Naive B cell (primary cell): Measurements from ENCODE around the gene VPS18. TPM values are rescaled to one million over a fixed set of nuclear protein-coding genes. Genes with fewer than 3 reads are reported as not detected.

Experiments
- ATAC-seq, 2 donors: fragments of 150-1000 bp; cut with Tn5 transposase; 2 replicates each; pipeline ENCODE4 v1.10.0; 2021; ENCODE audit warnings: low read depth in 2 of 2, mild to moderate bottlenecking in 2 of 2, moderate library complexity in 2 of 2
- DNase-seq: peaks from one replicate; pipeline ENCODE4 v3.0.0; 2022
- H3K27ac Mint-ChIP-seq, 6 donors: one replicate each; pipeline ENCODE4 v1.8.0; 2020 to 2022; ENCODE audit warnings: mild to moderate bottlenecking in 6 of 6, mixed read lengths in 6 of 6, moderate library complexity in 5 of 6, inconsistent platforms in 2 of 6
- H3K27me3 Mint-ChIP-seq, 3 donors: one replicate each; pipeline ENCODE4 v1.8.0; 2021 to 2022; ENCODE audit warnings: mixed read lengths in 3 of 3, mild to moderate bottlenecking in 1 of 3
- H3K36me3 Mint-ChIP-seq, 2 donors: one replicate each; pipeline ENCODE4 v1.8.0; 2020 to 2022; ENCODE audit warnings: mixed read lengths in 2 of 2, inconsistent platforms in 1 of 2, mild to moderate bottlenecking in 1 of 2
- H3K4me1 Mint-ChIP-seq, 3 donors: one replicate each; pipeline ENCODE4 v1.8.0; 2020 to 2022; ENCODE audit warnings: mixed read lengths in 3 of 3, inconsistent platforms in 1 of 3, mild to moderate bottlenecking in 1 of 3, moderate library complexity in 1 of 3
- H3K4me3 Mint-ChIP-seq, 8 donors: one replicate each; pipeline ENCODE4 v1.8.0; 2020 to 2022; ENCODE audit warnings: mild to moderate bottlenecking in 8 of 8, mixed read lengths in 8 of 8, moderate library complexity in 8 of 8, inconsistent platforms in 2 of 8
- H3K9me3 Mint-ChIP-seq, 7 donors: one replicate each; pipeline ENCODE4 v1.8.0; 2020 to 2022; ENCODE audit warnings: mixed read lengths in 7 of 7, mild to moderate bottlenecking in 5 of 7, inconsistent platforms in 2 of 7, moderate library complexity in 1 of 7
- polyA plus RNA-seq, 6 donors: library from polyadenylated mRNA; unstranded; fragments of 300-500 nt; fragmentation: Illumina TruSeq; gene quantifications; one replicate each; pipeline ENCODE4 v1.2.3, GENCODE V29; 2021; ENCODE audit warnings: low read depth in 6 of 6

VPS18 gene
- 10 to 100 TPM; 21.2 to 33.6 (median 23.5) TPM for polyA plus RNA-seq

GRCh38 chr15:40893733-40894680 is at the start of gene VPS18:
VPS18 (plus strand) TSS chr15:40894450; CDS start chr15:40894769, 319 bp downstream.
- ATAC-seq (peak; percentile 94 to 95), DNase-seq (peak; percentile 98)
- Mint-ChIP-seq H3K36me3 (no peaks in the 10 kb centered on the region), H3K9me3 (no peaks in the 10 kb centered on the region), H3K27ac (peak within 1 kb of the TSS; percentile 96 to 100 (median 100)), H3K27me3 (no peaks in the 10 kb centered on the region), H3K4me3 (peak within 1 kb of the TSS; percentile 98 to 100 (median 99)), H3K4me1 (peaks cover 35 to 38% (median 37%) of the 10 kb centered on the region in 3 donors)

GRCh38 chr15:40844696-40845030 is 49.6 kb upstream of the VPS18 start:
- Mint-ChIP-seq H3K27ac (peak overlapping the region in 3 of 6 donors; percentile 68 to 84 (median 72)), H3K4me1 (peaks cover 27 to 43% (median 39%) of the 10 kb centered on the region in 3 donors), H3K27me3 (no peaks in the 10 kb centered on the region), H3K36me3 (no peaks in the 10 kb centered on the region), H3K9me3 (no peaks in the 10 kb centered on the region), H3K4me3 (peak overlapping the region; percentile 84 to 94 (median 92))
- DNase-seq: peak; percentile 47
- peak; percentile 62 to 68 for ATAC-seq

- H3K36me3 Mint-ChIP-seq: no peaks in the 10 kb centered on the region
- no peak for ATAC-seq
- H3K27ac Mint-ChIP-seq: peak overlapping the region in 3 of 6 donors; percentile 68 to 84 (median 72)
- no peaks in the 10 kb centered on the region for H3K9me3 Mint-ChIP-seq
- peaks cover 27 to 43% (median 39%) of the 10 kb centered on the region in 3 donors for H3K4me1 Mint-ChIP-seq
- DNase-seq: no peak
- no peaks in the 10 kb centered on the region for H3K27me3 Mint-ChIP-seq
- H3K4me3 Mint-ChIP-seq: peak overlapping the region; percentile 84 to 94 (median 92)
These were observed 49.2 kb upstream of the VPS18 start for GRCh38 chr15:40845036-40845435.

- Mint-ChIP-seq H3K36me3 (no peaks in the 10 kb centered on the region), H3K9me3 (no peaks in the 10 kb centered on the region), H3K4me1 (peaks cover 27 to 43% (median 39%) of the 10 kb centered on the region in 3 donors), H3K27ac (peak overlapping the region in 5 of 6 donors; percentile 6 to 86 (median 57)), H3K27me3 (no peaks in the 10 kb centered on the region), H3K4me3 (peak overlapping the region; percentile 23 to 93 (median 80))
- DNase-seq: no peak
- no peak for ATAC-seq
These were observed 48.6 kb upstream of the VPS18 start for GRCh38 chr15:40845511-40846284.

GRCh38 chr15:40846841-40847222 is 47.4 kb upstream of the VPS18 start:
- Mint-ChIP-seq H3K27ac (peak overlapping the region; percentile 6 to 92 (median 88)), H3K4me3 (peak overlapping the region in 6 of 8 donors; percentile 2 to 91 (median 56)), H3K36me3 (peaks cover 0 to 7% of the 10 kb centered on the region in 2 donors), H3K4me1 (peaks cover 31 to 43% (median 39%) of the 10 kb centered on the region in 3 donors), H3K9me3 (no peaks in the 10 kb centered on the region), H3K27me3 (no peaks in the 10 kb centered on the region)
- no peak for DNase-seq
- no peak for ATAC-seq

- H3K4me3 Mint-ChIP-seq: peak overlapping the region; percentile 2 to 91 (median 56)
- DNase-seq (peak; percentile 35), ATAC-seq (peak; percentile 64 to 70)
- no peaks in the 10 kb centered on the region for H3K27me3 Mint-ChIP-seq
- peaks cover 0 to 7% of the 10 kb centered on the region in 2 donors for H3K36me3 Mint-ChIP-seq
- peak overlapping the region; percentile 6 to 94 (median 88) for H3K27ac Mint-ChIP-seq
- H3K9me3 Mint-ChIP-seq: no peaks in the 10 kb centered on the region
- H3K4me1 Mint-ChIP-seq: peaks cover 34 to 43% (median 39%) of the 10 kb centered on the region in 3 donors
These were observed 46.9 kb upstream of the VPS18 start for GRCh38 chr15:40847223-40847961.

- peak overlapping the region in 1 of 6 donors; percentile 62 for H3K27ac Mint-ChIP-seq
These were observed 43.6 kb upstream of the VPS18 start for GRCh38 chr15:40850576-40851112.

GRCh38 chr15:40852529-40852928 is 41.7 kb upstream of the VPS18 start:
- ATAC-seq (no peak), DNase-seq (no peak)
- Mint-ChIP-seq H3K9me3 (no peaks in the 10 kb centered on the region), H3K4me3 (no peak overlapping the region), H3K4me1 (peaks cover 9 to 11% (median 10%) of the 10 kb centered on the region in 3 donors), H3K27ac (peak overlapping the region in 1 of 6 donors; percentile 30), H3K27me3 (no peaks in the 10 kb centered on the region), H3K36me3 (peaks cover 4 to 7% of the 10 kb centered on the region in 2 donors)

More at GRCh38 chr15:40850576-40851112, 43.6 kb upstream of the VPS18 start:
- Mint-ChIP-seq H3K4me1 (peaks cover 23 to 26% (median 26%) of the 10 kb centered on the region in 3 donors), H3K4me3 (no peak overlapping the region), H3K36me3 (peaks cover 0 to 7% of the 10 kb centered on the region in 2 donors), H3K27me3 (no peaks in the 10 kb centered on the region), H3K9me3 (no peaks in the 10 kb centered on the region)
- no peak for ATAC-seq
- DNase-seq: no peak

GRCh38 chr15:40853241-40853890 is 40.9 kb upstream of the VPS18 start:
- Mint-ChIP-seq H3K4me3 (no peak overlapping the region), H3K36me3 (peaks cover 4 to 7% of the 10 kb centered on the region in 2 donors), H3K27me3 (no peaks in the 10 kb centered on the region), H3K4me1 (peaks cover 6 to 7% (median 7%) of the 10 kb centered on the region in 3 donors), H3K9me3 (no peaks in the 10 kb centered on the region), H3K27ac (no peak overlapping the region)
- DNase-seq (no peak), ATAC-seq (no peak)

- ATAC-seq: no peak
These were observed 40.1 kb upstream of the VPS18 start for GRCh38 chr15:40854161-40854560.

GRCh38 chr15:40855706-40856234 is 38.5 kb upstream of the VPS18 start:
- H3K4me1 Mint-ChIP-seq: peaks cover 11 to 17% (median 15%) of the 10 kb centered on the region in 3 donors
- peaks cover 4 to 7% of the 10 kb centered on the region in 2 donors for H3K36me3 Mint-ChIP-seq
- H3K27me3 Mint-ChIP-seq: no peaks in the 10 kb centered on the region
- no peak overlapping the region for H3K27ac Mint-ChIP-seq
- H3K9me3 Mint-ChIP-seq: no peaks in the 10 kb centered on the region
- no peak overlapping the region for H3K4me3 Mint-ChIP-seq
- no peak for ATAC-seq
- DNase-seq: no peak

More at GRCh38 chr15:40854161-40854560, 40.1 kb upstream of the VPS18 start:
- peaks cover 9 to 13% (median 9%) of the 10 kb centered on the region in 3 donors for H3K4me1 Mint-ChIP-seq
- DNase-seq: no peak
- no peak overlapping the region for H3K27ac Mint-ChIP-seq
- peaks cover 4 to 7% of the 10 kb centered on the region in 2 donors for H3K36me3 Mint-ChIP-seq
- no peaks in the 10 kb centered on the region for H3K27me3 Mint-ChIP-seq
- H3K9me3 Mint-ChIP-seq: no peaks in the 10 kb centered on the region
- H3K4me3 Mint-ChIP-seq: no peak overlapping the region

- H3K36me3 Mint-ChIP-seq: peaks cover under 1 to 4% of the 10 kb centered on the region in 2 donors
- ATAC-seq (no peak), DNase-seq (no peak)
- H3K27ac Mint-ChIP-seq: no peak overlapping the region
- H3K9me3 Mint-ChIP-seq: no peaks in the 10 kb centered on the region
- no peak overlapping the region for H3K4me3 Mint-ChIP-seq
- no peaks in the 10 kb centered on the region for H3K27me3 Mint-ChIP-seq
- H3K4me1 Mint-ChIP-seq: peaks cover 11 to 17% (median 12%) of the 10 kb centered on the region in 3 donors
These were observed 37.5 kb upstream of the VPS18 start for GRCh38 chr15:40856746-40857145.
